Choroid plexus epithelial cell (primary cell): ENCODE data around the gene SIRT6.

Experiments
- DNase-seq: peaks from one replicate; pipeline ENCODE4 v3.0.0-alpha.2; 2010; ENCODE audit warnings: low read depth
- H3K4me3 ChIP-seq: 2 replicates; pipeline ENCODE4 v1.5.1; 2011; ENCODE audit warnings: low read depth, mild to moderate bottlenecking, control low read depth, low read length, moderate library complexity
- CTCF ChIP-seq: conservative IDR thresholded peaks from 2 replicates; pipeline ENCODE4 v1.5.1; 2011; ENCODE audit warnings: low read depth, mild to moderate bottlenecking, control low read depth, inconsistent platforms, low read length, moderate library complexity

SIRT6 gene

GRCh38 chr19:4181053-4181508, 1.3 kb downstream of the SIRT6 start:
- DNase-seq, result no peak
- H3K4me3 ChIP-seq, result no peak overlapping the region
- no peak for TF ChIP-seq CTCF

- TF ChIP-seq CTCF, result no peak
- no peak overlapping the region for H3K4me3 ChIP-seq
- no peak for DNase-seq
These were observed 3.4 kb downstream of the SIRT6 start for GRCh38 chr19:4178990-4179389.

- TF ChIP-seq CTCF, result no peak
- no peak overlapping the region for H3K4me3 ChIP-seq
- DNase-seq, result no peak
These were observed 5.2 kb downstream of the SIRT6 start for GRCh38 chr19:4177146-4177545.

GRCh38 chr19:4175669-4175931, 6.8 kb downstream of the SIRT6 start:
- no peak for DNase-seq
- TF ChIP-seq CTCF, result no peak
- H3K4me3 ChIP-seq, result no peak overlapping the region

GRCh38 chr19:4174895-4175668, 7.3 kb downstream of the SIRT6 start:
- no peak overlapping the region for H3K4me3 ChIP-seq
- TF ChIP-seq CTCF, result no peak
- DNase-seq, result no peak

GRCh38 chr19:4174213-4174894, 8.0 kb downstream of the SIRT6 start:
- no peak overlapping the region for H3K4me3 ChIP-seq
- TF ChIP-seq CTCF, result no peak
- DNase-seq, result no peak
